Measurements from ENCODE around the gene TIE1. TPM values are rescaled to one million over a fixed set of nuclear protein-coding genes. Genes with fewer than 3 reads are reported as not detected.

TIE1 gene
- total RNA-seq, 2 experiments from 2014 or later: 0.15 to 0.66 TPM

- DNase-seq (ENCODE audit: low spot score): no peak
- H2AFZ ChIP-seq (ENCODE audit: low read length): no peak overlapping the region
- H3K36me3 ChIP-seq (ENCODE audit: insufficient read depth, low read length): no peaks in the 10 kb centered on the region
- H3K9me3 ChIP-seq (ENCODE audit: low read length): no peaks in the 10 kb centered on the region
- H3K79me2 ChIP-seq (ENCODE audit: insufficient read depth, low read depth, low read length): no peaks in the 10 kb centered on the region
- no peaks in the 10 kb centered on the region for H4K20me1 ChIP-seq (ENCODE audit: insufficient read depth, low read length)
- no TSS peak for BruUV-seq (replicated peaks)
- H3K4me1 ChIP-seq (ENCODE audit: insufficient read depth, low read length, poor library complexity, severe bottlenecking): peaks cover 13% of the 10 kb centered on the region
- no peak overlapping the region for H3K27ac ChIP-seq (ENCODE audit: low read depth, low read length, poor library complexity, severe bottlenecking)
- CTCF ChIA-PET (ENCODE audit: unreplicated experiment): no interaction called here
- TF ChIP-seq CTCF (conservative IDR thresholded peaks at IDR 0.05; ENCODE audit: low read length) (no peak), EZH2phosphoT487 (IDR thresholded peaks at IDR 0.05; ENCODE audit: borderline replicate concordance, low read depth, low read length) (no peak)
- intact Hi-C loops (cut with micrococcal nuclease; ENCODE audit: unreplicated experiment): no loop called here
- H3K4me2 ChIP-seq (ENCODE audit: low read length): no peak overlapping the region
- no peak overlapping the region for H3K4me3 ChIP-seq (ENCODE audit: low read depth, low read length, poor library complexity, severe bottlenecking)
- no peaks in the 10 kb centered on the region for H3K9me2 ChIP-seq (ENCODE audit: insufficient read depth, low read length)
- POLR2A ChIA-PET: interaction anchor here (0.6 kb wide), 1 partner anchor 781 kb away, joined by 3 read pairs; no protein-coding TSS in a partner anchor
Observed at GRCh38 chr1:43304314-43304681, 3.5 kb downstream of the TIE1 start.

GRCh38 chr1:43304771-43305300 lies 4.1 kb downstream of the TIE1 start:
- no TSS peak for BruUV-seq (replicated peaks)
- peaks cover 13% of the 10 kb centered on the region for H3K4me1 ChIP-seq (ENCODE audit: insufficient read depth, low read length, poor library complexity, severe bottlenecking)
- no peaks in the 10 kb centered on the region for H4K20me1 ChIP-seq (ENCODE audit: insufficient read depth, low read length)
- DNase-seq (ENCODE audit: low spot score): no peak
- H3K9me2 ChIP-seq (ENCODE audit: insufficient read depth, low read length): no peaks in the 10 kb centered on the region
- ChIA-PET CTCF (ENCODE audit: unreplicated experiment) (no interaction called here), POLR2A (no interaction called here)
- intact Hi-C loops (cut with micrococcal nuclease; ENCODE audit: unreplicated experiment): no loop called here
- H3K4me2 ChIP-seq (ENCODE audit: low read length): peak overlapping the region; percentile 6; the same call in 1 of the 2 replicates
- no peaks in the 10 kb centered on the region for H3K79me2 ChIP-seq (ENCODE audit: insufficient read depth, low read depth, low read length)
- no peaks in the 10 kb centered on the region for H3K9me3 ChIP-seq (ENCODE audit: low read length)
- no peak overlapping the region for H3K4me3 ChIP-seq (ENCODE audit: low read depth, low read length, poor library complexity, severe bottlenecking)
- no peaks in the 10 kb centered on the region for H3K36me3 ChIP-seq (ENCODE audit: insufficient read depth, low read length)
- H3K27ac ChIP-seq (ENCODE audit: low read depth, low read length, poor library complexity, severe bottlenecking): no peak overlapping the region
- TF ChIP-seq CTCF (conservative IDR thresholded peaks at IDR 0.05; ENCODE audit: low read length): no peak
- no peak for TF ChIP-seq EZH2phosphoT487 (IDR thresholded peaks at IDR 0.05; ENCODE audit: borderline replicate concordance, low read depth, low read length)
- H2AFZ ChIP-seq (ENCODE audit: low read length): no peak overlapping the region

- Histone ChIP-seq H3K4me1 (ENCODE audit: insufficient read depth, low read length, poor library complexity, severe bottlenecking) (peaks cover 13% of the 10 kb centered on the region), H3K9me3 (ENCODE audit: low read length) (no peaks in the 10 kb centered on the region), H3K36me3 (ENCODE audit: insufficient read depth, low read length) (no peaks in the 10 kb centered on the region), H2AFZ (ENCODE audit: low read length) (no peak overlapping the region), H3K79me2 (ENCODE audit: insufficient read depth, low read depth, low read length) (no peaks in the 10 kb centered on the region), H3K9me2 (ENCODE audit: insufficient read depth, low read length) (no peaks in the 10 kb centered on the region), H3K4me2 (ENCODE audit: low read length) (peak overlapping the region; percentile 6; the same call in 1 of the 2 replicates), H4K20me1 (ENCODE audit: insufficient read depth, low read length) (no peaks in the 10 kb centered on the region), H3K4me3 (ENCODE audit: low read depth, low read length, poor library complexity, severe bottlenecking) (no peak overlapping the region), H3K27ac (ENCODE audit: low read depth, low read length, poor library complexity, severe bottlenecking) (no peak overlapping the region)
- ChIA-PET POLR2A (interaction anchor here (0.7 to 1.0 kb wide), 2 partner anchors 10 to 454 kb away, joined by 3 to 5 read pairs; no protein-coding TSS in a partner anchor), CTCF (ENCODE audit: unreplicated experiment) (no interaction called here)
- no TSS peak for BruUV-seq (replicated peaks)
- DNase-seq (ENCODE audit: low spot score): peak; percentile 69
- TF ChIP-seq CTCF (conservative IDR thresholded peaks at IDR 0.05; ENCODE audit: low read length): no peak
- TF ChIP-seq EZH2phosphoT487 (IDR thresholded peaks at IDR 0.05; ENCODE audit: borderline replicate concordance, low read depth, low read length): no peak
- intact Hi-C loops (cut with micrococcal nuclease; ENCODE audit: unreplicated experiment): no loop called here
Observed at GRCh38 chr1:43305461-43305860, 4.7 kb downstream of the TIE1 start.
